Stimulated activated CD4-positive, alpha-beta T cell treated with anti-CD3 and anti-CD28 coated beads, Interleukin-1b, Interleukin-23, amount 100 ng/mL, for 48 hours (primary cell): Measurements from ENCODE around the gene BRD3OS.

Source experiments
- DNase-seq: peaks from one replicate; pipeline ENCODE4 v3.0.0-alpha.2; 2020

BRD3OS gene

GRCh38 chr9:134035041-134036039 lies 10.1 kb downstream of the BRD3OS start:
- no peak for DNase-seq

- no peak for DNase-seq
Observed at GRCh38 chr9:134036130-134036529, 10.8 kb downstream of the BRD3OS start.

DNA sequence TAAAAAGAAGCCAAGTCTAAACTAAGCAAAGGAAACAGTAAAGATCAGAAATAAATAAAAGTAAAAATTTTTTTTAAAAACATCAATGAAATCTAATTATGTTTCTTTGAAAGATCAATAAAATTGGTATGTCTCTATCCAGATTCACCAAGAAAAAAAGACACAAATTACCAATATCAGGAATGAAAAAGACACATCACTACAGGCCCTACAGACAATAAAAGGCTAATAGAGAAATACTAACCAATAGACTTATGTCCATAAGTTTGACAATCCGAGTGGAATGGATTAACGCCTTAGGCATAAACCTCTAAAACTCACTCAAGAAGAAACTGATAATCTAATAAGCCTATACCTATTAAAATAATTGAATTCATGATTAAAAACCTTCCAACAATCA lies 12.4 kb downstream of the BRD3OS start:
- DNase-seq, result no peak

GRCh38 chr9:134039386-134040175 lies 14.3 kb downstream of the BRD3OS start:
- no peak for DNase-seq

DNA sequence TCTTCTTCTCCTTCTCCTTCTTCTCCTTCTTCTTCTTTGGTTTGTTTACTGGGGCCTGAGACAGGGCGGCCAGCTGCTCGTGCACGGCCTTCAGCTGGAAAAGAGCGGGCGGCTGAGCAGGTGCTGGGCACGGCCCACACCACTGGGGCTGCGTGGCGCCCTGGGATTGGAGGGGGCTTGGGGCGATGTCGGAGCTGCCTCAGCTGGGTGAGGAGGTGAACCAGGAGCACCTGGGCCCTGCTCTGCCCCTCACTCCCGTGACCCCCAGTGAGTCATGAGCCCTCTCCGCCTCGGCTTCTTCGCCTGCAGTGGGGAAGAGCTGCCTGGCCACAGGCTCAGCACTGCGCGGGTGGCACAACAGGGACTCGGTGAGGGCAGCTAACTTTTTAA lies 14.9 kb downstream of the BRD3OS start:
- DNase-seq, result no peak

DNA sequence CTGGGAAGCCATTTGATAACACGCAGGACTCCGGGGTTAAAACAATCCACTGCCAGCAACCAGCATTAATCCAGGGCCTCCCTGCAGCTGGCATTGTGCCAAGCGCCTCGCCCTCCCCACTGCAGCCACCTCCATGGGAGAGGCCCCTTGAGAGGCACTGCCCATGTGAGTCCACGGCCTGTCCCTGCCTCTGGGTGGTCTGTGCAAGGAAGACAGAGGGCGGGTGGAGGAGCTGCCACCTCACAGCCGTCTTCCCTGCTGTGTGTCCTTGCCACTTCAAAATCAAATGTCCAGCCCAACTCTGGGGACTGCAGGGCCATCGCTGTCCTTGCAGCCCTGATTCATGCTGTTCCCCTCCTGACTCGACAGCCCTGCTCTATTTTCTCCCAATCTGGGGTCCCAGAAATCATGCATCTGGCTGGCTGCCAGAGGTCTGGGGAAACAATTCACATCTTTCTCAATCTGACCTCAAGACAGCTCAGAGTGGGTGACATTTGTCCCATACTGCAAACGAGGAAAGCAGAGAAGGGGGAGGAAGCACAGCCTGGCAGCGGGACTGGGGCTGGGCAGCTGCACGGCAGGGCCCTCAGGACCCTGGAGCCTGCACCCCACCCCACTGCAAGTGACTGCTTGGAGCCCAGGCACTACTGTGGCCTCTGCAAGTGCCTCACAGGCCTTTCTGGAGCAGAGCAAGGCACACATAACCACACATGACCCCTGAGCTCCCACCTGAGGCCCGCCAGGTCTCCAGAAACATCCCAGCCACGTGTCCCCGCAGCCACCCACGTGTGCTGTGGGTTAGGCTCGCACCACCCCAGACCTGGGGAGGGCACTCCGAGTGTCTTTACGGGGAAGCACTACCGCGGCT lies 15.7 kb downstream of the BRD3OS start:
- no peak for DNase-seq

GRCh38 chr9:134041649-134041962 lies 16.3 kb downstream of the BRD3OS start:
- DNase-seq, result no peak

- no peak for DNase-seq
Observed at GRCh38 chr9:134043531-134043988, 18.3 kb downstream of the BRD3OS start.

DNA sequence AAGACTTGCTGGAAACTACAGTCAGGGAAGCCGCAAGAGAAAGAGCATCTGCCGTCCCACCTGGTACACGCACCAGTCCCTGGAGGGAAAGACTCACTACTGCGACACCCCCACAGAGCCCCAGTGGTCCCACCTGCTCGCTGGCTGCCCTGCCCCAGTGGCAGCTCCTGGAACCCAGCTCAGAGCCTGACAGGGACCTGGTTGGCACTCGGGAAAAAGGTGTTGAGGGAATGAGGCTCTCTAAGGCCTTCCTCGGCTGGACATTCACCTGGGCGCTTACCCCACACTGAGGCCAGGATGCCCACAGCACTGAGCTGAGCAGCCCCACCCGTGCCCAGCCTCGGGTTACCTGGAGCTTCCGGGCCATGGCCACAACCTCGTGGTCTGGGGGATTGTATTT lies 19.7 kb downstream of the BRD3OS start:
- DNase-seq, result no peak

GRCh38 chr9:134045841-134046544 lies 20.7 kb downstream of the BRD3OS start:
- no peak for DNase-seq

DNA sequence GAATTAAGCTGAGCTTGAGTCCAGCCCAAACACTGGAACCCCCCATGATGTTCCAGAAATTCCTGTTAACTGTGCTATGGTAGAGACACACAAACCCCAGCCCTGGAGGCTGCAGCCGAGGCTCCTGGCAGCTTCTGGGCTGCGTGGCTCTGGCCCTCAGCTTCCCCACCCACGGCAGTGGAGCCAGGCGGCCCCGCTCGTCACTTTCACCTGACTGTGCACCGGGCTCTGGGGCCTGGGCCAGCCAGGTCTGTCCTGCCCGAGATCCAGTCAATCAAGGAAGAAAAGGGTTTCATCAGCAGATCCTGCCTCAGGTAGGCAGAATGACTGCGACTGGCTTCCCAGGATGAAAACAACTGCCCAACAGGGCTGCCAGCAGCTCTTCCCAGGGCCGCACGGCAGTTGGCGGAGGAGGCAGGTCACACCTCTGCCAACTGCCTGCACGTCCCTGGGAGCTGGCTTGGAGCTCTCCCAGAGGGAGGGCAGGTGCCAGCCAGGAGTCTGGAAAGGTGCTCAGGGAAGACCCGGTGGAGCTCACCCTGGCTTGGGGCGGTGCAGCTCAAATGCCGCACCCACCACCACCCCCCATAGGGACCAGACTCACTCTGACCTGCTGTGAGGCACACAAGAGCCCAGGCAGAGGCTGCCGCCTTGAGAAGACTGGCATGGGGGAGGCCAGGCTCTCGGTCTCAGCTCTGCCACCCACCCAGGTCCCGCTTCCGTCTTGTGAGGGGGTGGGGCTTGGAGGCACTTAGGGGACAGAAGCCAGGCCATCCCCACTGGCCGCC lies 21.8 kb downstream of the BRD3OS start:
- no peak for DNase-seq

DNA sequence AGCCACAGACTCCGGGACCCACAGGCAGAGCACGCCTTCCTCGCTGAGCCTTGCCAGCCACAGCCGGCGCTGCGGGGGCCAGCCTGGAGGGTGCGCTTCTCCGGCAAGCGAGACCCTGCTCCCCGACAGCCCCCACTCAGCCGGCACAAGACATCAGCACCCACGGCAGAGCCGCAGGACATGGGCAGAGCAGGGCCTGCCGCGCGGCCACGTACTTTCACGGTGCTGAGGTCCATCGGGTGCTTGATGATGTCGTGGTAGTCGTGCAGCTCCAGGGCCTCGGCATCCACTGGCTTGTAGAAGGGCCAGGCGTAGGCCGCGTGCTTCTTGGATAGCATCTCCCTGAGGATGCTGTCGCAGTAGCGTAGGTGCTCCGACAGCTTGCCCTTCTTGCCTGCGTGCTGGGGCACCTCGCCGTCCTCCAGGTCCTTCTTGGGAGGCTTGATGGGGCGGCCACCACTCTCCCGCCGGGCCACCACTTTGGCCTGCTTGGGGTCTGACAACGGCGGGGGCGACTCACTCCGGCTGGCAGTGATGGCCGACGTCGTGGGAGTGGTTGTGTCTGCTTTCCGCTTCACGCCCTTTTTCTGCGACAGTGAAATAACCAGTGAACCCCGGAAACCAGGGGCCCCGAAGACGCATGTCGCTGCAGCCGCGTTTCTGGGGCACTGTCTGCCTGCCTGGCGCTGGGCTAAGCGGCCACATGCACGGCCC lies 22.7 kb downstream of the BRD3OS start:
- DNase-seq, result no peak

DNA sequence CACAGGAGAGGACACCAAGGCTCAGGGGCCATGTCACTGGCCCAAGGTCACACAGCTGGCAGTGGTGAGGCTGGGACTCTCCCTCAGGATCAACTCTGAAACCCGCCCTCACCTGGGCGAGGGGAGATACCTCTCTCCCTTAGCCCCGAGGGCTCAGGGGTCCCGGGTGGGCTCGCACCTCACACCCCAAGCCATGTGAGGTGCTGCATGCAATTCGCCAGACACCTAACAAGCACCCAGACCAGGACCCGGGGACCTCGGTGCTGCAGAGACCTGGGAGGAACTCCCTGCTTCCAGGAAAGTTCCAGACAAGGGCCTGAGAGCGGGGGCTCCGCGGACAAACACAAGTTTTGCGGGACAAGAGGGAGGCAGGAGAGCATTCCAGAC lies 23.3 kb downstream of the BRD3OS start:
- DNase-seq, result no peak

DNA sequence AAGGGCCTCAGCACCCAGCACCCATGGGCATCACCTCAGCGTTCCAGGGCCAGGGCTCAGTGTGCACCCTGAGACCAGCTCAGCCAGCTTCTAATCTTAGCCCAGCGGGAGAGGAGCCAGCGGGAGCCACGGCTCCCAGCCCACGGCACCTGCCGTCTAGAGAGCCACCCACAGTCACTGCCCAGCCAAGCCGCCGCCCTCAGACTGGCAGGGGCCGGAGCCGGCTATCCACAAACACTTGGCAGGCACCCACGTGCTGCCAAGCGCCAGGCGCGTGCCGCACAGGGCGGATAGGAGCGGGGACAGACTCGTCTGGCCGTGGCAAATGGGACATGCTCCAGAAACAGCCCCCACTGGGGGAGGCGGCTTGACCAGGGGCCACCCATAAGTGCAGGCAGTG lies 24.0 kb downstream of the BRD3OS start:
- DNase-seq, result no peak

GRCh38 chr9:134049772-134050588 lies 24.7 kb downstream of the BRD3OS start:
- no peak for DNase-seq

GRCh38 chr9:134050726-134051125 lies 25.4 kb downstream of the BRD3OS start:
- DNase-seq, result no peak

DNA sequence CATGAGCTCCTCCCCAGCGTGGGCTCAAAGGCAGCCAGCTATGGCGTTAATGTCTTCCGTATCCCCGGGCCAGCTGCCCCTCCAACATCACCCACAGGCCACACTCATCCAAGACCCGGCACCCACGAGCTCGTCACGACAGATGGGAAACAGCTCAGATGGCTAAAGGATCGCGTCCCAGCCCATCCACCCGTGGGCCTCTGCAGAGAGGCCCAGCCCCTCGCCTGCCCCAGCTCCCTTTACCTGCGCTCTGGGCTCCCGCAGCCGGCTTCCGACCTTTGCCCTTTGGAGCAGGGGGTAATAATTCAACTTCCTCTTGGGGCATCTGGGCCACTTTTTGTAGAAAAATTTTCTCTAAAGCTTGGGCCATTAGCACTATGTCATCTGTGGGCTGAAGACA lies 26.0 kb downstream of the BRD3OS start:
- no peak for DNase-seq

DNA sequence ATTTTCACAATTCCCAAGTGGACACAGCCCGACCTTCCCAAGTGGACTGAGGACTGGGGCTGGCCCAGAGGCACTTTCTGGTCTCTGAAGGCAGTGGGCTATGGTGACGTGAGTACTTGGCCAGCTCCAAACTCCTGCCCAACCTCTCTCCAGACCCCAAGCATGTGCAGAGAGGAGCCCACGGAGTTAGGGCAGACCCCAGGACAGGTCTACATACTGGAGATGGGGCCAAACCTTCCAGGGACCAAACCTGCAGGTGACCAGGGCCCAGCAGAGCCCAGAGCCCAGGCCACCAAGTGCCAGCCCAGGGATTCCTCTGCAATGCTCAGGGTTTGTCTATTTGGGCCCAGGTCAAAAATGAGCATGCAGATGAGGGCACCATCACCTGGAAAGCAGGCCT lies 27.2 kb downstream of the BRD3OS start:
- no peak for DNase-seq

DNA sequence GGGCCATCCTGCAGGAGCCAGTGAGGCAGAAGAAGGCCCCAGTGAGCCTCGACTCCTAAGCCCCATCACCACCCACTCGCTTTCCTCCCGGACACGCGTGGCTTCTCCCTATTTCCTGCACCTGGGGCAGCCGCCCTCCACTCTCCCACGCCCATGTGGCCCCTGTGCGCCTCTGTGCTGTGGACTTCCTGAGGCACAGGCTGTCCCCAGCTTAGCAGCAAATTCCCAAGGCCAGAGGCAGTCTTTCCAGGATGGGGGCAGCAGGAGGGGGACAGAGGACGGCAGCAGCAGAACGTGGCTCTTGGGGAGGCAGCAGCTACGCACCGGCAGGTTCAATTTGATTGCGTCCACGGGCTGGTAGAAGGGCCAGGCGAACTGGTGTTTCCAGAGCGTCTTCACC lies 27.7 kb downstream of the BRD3OS start:
- DNase-seq, result no peak

GRCh38 chr9:134053401-134053871 lies 28.2 kb downstream of the BRD3OS start:
- no peak for DNase-seq
